NCI-H460 (cell line): ENCODE measurements around the gene PPWD1. TPM values are rescaled to one million over a fixed set of nuclear protein-coding genes. Genes with fewer than 3 reads are reported as not detected.
A peak's percentile ranks its signal among the peaks of the same experiment; 100 is the strongest.
"Not testable (repeated sequence)": the region's sequence is repeated elsewhere in the genome, so short reads cannot be mapped to it uniquely, and the experiment has no call there.

Experiments
- DNase-seq: peaks from one replicate; pipeline ENCODE4 v3.0.0-alpha.2; 2016; ENCODE audit warnings: low read depth; ENCODE audit errors: extremely low read depth
- polyA plus RNA-seq: library from polyadenylated mRNA; depleted of rRNA; stranded (reverse); fragments of >200 nt; gene quantifications from 2 replicates; pipeline ENCODE4 v1.2.3, GENCODE V29; 2014; cell fraction: nucleus; rRNA removed
- total RNA-seq: library from RNA; depleted of rRNA; stranded (reverse); fragments of >200 nt; shearing (Covaris generic); gene quantifications from 2 replicates; pipeline ENCODE4 v1.2.3, GENCODE V29; 2014; rRNA removed

The PPWD1 gene
- total RNA-seq: 27.6 and 48.5 TPM in 2 replicates
- polyA plus RNA-seq: 70.2 and 77.9 TPM in 2 replicates

DNA sequence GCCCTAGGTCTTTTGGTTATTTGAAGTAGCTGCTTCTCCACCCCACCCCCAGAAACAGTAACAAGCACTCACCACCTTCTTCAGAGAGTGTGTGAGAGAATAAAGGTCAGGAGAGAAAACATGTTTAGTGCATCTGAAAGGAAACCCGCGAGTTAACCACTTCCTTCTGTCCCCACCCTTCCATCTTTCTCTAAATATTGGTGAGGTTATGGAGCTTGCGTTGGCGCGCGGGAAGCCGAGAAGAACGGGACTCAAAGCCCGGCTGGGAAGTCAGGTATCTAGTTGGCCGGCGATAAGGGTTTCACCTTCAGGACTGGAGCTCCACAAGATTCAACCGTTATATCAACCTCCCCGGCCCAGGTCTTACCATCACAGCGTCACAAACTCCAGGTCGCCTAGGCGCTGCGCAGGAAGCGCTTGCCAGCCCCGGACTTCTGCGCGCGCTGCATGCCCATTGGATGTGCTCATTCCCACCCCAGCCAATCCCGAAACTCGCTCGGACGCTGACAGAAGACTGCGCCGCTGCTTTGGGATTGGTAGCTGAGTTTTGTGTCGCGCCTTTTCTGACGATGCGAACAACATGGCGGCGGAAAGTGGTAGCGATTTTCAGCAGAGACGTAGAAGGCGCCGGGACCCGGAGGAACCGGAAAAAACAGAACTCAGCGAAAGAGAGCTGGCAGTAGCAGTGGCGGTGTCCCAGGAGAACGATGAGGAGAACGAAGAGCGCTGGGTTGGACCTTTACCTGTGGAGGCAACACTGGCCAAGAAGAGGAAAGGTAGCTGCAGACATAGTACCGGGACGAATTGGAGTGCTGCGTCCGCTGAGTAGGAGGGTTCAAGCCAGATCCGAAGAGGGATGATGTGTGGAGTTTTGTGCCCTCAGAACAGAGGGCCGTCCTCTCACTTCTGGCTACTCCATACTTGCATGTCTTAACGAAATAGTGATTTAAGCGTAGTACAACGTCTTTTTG, at the start of gene PPWD1, which contains the start of gene CENPK:
Gene PPWD1 (plus strand): TSS at position 566 of the 971 bp plus-strand sequence. CDS start 15 bp downstream, at position 581.
Gene CENPK (minus strand): TSS at position 438 of the 971 bp plus-strand sequence. CDS start 8,261 bp downstream, outside the sequence.
- DNase-seq: peak; percentile 96

DNA sequence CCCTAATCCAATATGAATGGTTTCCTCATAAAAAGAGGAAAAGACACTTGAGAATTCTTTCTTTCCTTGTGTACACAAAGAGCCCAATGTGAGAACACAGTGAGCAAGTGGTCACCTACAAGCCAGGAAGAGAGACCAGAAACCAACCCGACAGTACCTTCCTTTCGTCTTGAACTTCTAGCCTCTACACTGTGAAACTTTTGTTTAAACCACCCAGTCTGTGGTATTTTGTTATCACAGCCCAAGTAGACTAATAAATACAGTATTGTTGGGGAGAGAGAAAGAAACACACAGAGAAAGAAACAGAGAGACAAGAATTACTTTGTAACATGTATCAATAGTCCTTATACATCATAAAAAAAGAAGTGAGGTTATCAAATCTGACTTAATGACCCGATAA, 37.4 kb upstream of the PPWD1 start:
- DNase-seq: no peak

DNA sequence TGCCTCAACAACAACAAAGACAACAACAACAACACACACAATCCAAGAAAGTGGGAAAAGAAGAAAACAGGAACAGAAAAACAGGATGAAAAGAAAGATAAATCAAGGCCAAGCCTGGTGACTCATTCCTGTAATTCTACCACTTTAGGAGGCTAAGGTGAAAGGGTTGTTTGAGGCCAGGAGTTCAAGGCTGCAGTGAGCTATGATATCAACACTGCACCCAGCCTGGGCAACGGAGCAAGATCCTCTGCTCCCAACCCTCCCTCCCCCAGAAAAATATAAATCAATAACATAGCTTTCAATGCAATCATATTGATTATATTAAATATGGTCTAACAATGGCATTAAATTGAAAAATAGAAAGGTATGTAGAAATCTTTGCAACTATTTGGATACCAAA, 32.2 kb upstream of the PPWD1 start:
- no peak for DNase-seq

DNA sequence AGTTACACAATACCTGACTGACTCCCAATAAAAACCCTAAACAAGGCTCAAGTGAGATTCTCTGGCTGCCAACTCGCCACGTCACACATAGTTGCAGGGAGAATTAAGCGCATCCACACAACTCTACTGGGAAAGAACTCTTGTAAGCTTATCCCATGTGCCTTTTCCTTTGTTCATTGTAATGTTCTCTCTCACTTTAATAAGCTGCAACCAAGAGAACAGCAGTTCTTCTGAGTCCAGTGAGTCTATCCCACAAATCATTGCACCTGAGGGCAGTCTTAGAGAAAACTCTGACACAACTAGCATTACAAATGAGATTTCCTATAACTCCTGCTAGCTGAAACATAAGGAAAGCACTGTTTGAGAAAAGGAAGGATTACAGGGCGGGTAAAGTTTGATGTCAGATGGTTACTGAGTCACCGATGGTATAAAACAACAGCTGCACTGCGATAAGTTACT, 27.5 kb upstream of the PPWD1 start:
- no peak for DNase-seq

DNA sequence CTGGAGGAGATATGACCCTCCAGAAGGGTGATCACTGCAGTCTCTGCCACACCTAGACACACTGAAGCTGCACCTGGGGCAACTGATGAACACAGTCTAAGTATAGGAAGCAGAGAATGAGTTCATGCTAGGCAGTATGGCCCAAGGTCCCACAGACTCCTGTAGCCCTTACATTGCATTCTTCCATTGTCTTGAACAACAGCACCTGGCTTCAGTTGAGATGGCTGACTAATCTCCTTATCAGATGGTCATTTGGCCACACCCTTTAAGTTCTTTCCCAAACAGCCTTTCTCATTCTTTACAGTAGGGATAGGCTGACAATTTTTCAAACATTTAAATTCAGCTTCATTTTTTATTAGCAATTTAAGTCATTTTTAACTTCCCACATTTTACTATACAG, 23.3 kb upstream of the PPWD1 start:
- no peak for DNase-seq

DNA sequence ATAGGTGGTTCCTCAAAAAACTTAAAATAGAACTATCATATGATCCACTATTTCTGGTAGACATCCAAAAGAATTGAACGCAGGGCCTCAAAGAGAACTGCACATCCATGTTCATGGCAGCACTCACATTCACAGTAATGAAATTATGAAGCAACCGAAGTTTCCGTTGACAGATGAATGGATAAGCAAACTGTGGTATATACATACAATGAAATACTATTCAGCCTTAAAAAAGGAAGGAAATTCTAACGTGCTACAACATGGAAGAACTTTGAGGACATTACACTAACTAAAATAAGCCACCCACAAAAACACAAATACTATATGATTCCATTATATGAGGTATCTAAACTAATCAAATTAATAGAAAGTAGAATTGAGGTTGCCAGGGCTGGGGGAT, 18.6 kb upstream of the PPWD1 start:
- no peak for DNase-seq

DNA sequence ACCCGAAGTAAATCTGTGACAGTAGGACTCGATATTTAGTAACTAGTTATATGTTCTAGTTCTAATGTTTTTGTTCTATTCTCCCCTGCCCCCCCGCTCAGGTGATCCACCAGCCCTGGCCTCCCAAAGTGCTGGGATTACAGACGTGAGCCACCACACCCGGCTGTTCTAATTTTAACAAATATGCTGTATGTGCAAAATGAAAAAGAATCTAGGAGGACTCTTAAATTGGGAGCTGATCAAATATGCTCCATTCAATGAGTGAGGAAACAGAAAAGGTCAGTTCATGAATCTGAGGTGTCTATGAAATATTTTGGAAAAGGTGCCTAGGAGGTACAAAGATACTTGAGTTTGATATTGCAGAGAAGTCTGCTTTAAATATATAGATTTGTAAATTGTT, 17.0 kb upstream of the PPWD1 start:
- no peak for DNase-seq

DNA sequence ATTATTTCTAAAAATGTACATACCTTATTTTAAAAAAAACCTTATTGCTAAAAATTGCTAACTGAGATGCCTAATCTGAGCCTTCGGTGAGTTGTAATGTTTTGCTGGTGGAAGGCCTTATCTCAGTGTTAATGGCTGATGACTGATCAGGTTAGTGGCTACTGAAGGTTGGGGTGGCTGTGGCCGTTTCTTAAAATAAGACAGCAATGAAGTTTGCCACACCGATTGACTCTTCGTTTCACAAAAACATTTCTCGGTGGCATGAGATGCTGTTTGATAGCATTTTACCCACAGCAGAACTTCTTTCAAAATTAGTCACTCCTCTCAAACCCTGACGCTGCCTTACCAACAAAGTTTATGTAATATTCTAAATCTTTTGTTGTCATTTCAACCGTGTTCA, 14.8 kb upstream of the PPWD1 start:
- DNase-seq: no peak

DNA sequence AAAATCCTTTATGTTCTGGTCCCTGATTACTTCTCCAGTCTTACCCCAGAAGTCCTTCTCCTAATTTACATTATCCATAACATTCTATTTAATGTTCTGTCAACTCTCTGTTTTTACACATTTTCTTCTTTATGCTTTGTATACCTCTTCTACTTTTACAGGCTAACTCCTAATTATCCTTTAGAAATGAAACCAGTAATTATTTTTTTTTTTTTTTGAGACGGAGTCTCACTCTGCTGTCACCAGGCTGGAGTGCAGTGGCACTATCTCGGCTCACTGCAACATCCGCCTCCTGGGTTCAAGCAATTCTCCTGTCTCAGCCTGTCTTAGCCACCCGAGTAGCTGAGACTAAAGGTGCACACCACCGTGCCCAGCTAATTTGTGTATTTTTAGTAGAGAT, 9.2 kb upstream of the PPWD1 start:
- DNase-seq: no peak

DNA sequence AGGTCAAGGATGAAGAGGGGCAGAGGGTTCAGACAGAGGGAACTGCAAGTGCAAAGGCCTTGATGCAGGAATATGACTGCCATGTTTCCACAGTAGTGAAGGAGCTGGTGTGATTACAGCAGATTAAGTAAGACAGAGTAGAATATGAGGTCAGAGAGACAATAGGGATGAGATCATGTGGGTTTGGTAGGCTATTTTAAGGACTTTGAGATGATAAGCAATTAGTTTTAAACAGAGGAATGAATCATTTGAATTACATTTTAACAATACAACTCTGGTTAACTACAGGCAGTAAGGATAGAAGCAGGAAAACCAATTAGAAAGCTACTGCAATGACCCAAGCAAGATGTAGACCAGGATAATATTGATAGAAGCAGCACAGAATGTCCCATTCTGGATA, 7.8 kb upstream of the PPWD1 start:
- DNase-seq: no peak

DNA sequence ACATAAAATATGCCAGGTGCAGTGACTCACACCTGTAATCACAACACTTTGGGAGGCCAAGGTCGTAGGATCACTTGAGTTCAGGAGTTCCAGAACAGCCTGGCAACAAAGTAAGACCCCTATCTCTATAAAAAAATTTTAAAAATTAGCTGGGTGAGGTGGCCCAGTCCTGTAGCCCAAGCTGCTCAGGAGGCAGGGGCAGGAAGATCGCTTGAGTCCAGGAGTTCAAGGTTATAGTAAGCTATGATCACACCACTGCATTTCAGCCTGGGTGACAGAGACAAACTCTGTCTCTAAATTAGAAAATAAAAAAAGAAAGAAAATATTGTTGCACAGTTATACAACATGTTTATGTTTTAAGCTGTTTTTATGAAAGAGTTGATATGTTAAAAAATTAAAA, 6.9 kb upstream of the PPWD1 start:
- DNase-seq: no peak

DNA sequence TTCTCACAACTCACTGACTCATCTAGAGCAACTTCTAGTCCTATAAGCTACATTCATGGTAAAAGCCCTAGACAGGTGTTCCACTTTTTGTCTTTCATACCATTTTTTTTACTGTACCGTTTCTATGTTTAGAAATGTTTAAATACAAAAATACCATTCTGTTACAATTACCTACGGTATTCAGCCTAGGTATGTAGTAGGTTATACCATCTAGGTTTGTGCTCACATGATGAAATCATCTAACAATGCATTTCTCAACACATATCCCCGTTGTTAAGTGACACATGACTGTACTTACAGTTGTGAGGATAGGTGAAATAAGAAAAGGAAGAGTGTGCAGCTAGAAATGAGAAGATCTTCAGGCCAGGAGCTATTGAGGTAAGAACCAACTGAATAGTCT, 6.4 kb upstream of the PPWD1 start:
- no peak for DNase-seq

DNA sequence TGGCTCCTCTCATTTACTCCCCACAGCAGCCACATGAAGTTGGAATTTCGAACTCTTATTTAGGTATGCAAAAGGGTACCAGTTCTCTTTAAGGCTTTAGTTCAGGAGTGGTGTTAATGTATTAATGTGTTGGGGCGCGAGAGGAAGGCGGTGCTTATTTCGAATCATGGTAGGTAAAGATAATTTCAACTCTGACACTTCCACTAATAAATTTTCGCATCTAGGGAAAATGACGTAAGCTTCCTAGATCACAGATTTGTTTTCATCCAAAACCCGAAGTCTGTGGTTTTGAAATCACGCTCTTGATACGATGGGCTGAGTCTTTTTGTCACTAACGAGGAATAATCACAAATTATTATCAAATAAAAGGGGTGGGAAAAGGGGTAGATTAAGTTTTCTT, 681 bp downstream of the PPWD1 start:
- no peak for DNase-seq

DNA sequence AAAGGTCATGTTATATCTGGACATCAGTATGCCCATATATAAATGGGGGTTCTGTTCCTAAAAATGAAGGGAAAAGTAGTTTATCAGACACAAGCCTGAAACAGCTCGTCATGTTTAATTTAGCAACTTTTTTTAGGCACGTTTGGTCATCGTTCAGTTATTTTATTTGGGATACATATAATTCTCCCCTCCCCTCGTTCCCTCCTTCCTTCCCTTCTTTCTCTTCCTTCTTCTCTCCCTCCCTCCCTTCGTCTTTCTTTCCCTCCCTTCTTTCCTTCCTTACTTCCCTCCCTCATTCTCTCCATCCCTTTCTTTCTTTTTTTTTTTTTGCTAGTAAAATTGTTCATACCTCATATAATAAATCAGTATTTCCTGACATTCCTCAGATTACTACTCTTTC, 3.4 kb downstream of the PPWD1 start:
- no peak for DNase-seq

DNA sequence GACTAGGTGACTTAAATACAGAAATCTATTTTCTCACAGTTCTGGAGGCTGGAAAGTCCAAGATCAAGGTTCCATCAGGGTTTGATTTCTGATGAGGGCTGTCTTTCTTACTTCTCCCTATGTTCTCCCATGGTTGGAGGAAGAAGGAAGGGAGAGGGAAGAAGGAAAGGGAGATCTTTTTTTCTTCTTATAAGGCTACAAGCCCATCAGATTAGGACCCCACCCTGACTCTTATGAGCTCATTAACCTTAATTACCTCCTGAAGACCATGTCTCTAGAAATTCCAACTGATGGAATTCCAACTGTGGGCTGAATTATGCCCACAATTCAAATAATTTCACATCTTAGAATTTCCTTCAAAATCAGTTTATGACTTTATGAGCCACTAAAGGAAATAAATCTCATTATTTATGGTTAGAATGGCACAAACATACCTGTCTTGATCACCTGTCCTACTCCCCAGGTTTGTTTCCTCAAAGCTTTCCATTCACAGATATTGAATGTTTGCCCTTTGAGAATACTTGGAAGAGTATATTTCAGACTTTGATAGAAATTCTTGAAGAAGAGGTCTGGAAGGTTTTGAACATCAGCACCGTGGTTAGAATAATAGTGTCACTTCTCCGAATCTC, 7.6 kb downstream of the PPWD1 start:
- DNase-seq: no peak

DNA sequence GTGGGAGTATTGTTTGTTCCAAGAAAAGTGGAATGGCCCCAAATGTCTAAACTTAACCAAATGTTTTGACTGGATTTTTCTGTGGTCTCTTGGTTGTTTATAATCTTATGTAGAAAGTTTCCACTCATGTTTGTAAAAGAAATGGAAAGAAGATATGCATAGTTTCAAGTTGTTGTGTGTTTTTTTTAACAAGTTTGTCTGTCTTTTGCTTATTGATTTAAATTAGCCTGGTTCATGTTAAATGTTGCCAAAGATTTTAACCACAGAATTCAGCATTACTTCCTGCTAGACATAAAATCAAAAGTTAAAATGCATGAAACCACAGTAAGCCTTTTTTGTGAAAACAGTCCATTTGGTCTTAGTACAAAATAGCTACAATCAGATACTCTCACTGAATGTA, 14.0 kb downstream of the PPWD1 start:
- no peak for DNase-seq

DNA sequence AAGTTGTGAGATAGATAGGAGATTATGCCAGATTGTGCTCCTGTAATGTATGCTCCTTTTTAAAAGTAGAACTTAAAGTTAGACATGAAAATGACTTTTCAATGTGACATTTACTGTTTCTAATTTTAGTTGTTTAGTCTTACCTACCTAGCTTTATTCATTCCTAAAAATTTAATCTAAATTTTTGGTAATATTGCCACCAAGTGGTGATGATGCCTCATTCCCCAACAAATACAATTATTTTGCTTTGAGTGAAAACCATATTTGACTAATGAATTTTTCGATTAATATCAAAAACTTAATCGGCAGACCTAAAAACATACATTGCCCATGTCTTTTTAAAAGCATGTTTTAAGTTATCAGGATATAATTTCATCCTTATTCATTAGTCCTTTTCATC, 25.6 kb downstream of the PPWD1 start:
- no peak for DNase-seq

DNA sequence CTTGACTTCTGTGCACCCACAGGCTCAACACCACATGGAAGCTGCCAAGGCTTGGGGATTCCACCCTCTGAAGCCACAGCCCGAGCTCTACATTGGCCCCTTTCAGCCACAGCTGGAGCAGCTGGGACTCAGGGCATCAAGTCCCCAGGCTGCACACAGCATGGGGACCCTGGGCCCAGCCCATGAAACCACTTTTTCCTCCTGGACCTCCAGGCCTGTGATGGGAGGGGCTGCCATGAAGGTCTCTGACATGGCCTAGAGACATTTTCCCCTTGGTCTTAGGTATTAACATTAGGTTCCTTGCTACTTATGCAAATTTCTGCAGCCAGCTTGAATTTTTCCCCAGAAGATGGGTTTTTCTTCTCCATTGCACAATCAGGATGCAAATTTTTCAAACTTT, 38.7 kb downstream of the PPWD1 start:
- not testable (repeated sequence) for DNase-seq

DNA sequence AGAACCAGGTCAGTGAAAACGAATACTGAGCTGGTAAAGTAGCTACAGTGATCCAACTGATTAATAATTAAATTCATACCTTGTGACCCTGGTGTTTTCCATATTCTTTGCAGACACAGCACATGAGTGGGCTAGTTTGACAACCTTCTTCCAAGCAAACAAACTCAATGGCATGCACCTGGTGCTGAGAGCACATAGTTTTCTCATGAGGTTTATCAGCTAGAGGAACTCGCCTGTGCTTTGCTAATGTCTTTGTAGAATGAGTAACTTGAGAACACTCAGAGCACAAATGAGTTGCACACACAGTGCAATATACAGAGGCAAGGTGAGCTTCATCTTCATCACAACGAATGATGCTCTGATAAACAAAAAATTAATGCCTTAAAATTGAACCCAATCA, 48.4 kb downstream of the PPWD1 start:
- no peak for DNase-seq

DNA sequence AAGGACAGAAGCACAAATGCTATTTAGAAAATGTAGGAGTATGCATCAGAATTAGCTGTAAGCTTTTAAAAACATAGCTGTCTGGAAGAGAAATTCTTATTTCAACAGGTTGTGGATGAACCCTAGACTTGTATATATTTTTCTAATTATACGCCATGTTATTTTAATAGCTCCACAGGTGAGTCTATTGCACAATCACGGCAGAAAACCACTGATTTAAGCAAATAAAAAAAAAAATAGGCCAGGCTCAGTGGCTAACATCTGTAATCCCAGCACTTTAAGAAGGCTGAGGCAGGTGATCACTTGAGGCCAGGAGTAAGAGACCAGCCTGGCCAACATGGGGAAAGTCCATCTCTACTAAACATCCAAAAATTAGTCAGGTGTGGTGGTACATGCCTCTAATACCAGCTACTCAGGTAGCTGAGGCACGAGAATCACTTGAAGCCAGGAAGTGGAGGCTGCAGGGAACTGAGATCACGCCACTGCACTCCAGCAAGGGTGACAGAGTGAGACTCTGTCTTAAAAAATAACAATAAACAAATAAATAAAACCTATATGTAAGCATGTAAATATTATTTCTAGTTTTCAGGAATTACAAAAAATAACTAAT, 49.3 kb downstream of the PPWD1 start:
- no peak for DNase-seq

DNA sequence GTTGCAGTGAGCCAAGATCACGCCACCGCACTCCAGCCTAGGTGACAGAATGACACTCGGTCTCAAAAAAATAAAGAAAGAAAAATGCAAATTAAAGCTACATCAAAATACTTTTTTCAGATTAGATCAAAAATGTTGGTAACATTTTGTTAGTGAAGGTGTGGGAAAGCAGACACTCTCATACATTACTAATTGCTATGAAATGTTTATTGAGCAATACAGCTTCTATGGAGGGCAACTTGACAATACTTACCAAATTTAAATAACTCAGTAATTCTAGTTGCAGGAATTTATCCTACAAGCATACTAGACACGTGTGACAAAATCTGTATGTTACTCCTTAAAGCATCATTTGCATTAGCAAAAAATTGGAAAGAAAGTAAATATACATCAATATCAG, 56.9 kb downstream of the PPWD1 start:
- no peak for DNase-seq
